Measurements from ENCODE around the gene ZFHX3. TPM values are rescaled to one million over a fixed set of nuclear protein-coding genes. Genes with fewer than 3 reads are reported as not detected.

Gene ZFHX3
- total RNA-seq, 4 donors from 2014 or later, result 19.7 to 70.4 (median 34.6) TPM

GRCh38 chr16:72743011-72743761 lies 304.7 kb downstream of the ZFHX3 start:
- TF ChIP-seq CTCF (IDR thresholded peaks at IDR 0.05; ENCODE audit: low read depth), result no peak

GRCh38 chr16:72740347-72740746 lies 307.6 kb downstream of the ZFHX3 start:
- TF ChIP-seq CTCF (IDR thresholded peaks at IDR 0.05; ENCODE audit: low read depth), result no peak

GRCh38 chr16:72739577-72739976 lies 308.4 kb downstream of the ZFHX3 start:
- TF ChIP-seq CTCF (IDR thresholded peaks at IDR 0.05; ENCODE audit: low read depth), result no peak

- no peak for TF ChIP-seq CTCF (IDR thresholded peaks at IDR 0.05; ENCODE audit: low read depth)
Measured at GRCh38 chr16:72736074-72736473, 311.9 kb downstream of the ZFHX3 start.

Small RNA genes within 50 kb of the gene (small RNA-seq; reads per million reads assigned to genes)
- gene AC002044.1, result not detected
- not detected for gene RNU7-71P
